ENCODE data around the gene RTN4RL1. TPM values are rescaled to one million over a fixed set of nuclear protein-coding genes. Genes with fewer than 3 reads are reported as not detected.

Gene RTN4RL1
- total RNA-seq, 1 experiment from 2014 or later: 0.22 TPM

DNA sequence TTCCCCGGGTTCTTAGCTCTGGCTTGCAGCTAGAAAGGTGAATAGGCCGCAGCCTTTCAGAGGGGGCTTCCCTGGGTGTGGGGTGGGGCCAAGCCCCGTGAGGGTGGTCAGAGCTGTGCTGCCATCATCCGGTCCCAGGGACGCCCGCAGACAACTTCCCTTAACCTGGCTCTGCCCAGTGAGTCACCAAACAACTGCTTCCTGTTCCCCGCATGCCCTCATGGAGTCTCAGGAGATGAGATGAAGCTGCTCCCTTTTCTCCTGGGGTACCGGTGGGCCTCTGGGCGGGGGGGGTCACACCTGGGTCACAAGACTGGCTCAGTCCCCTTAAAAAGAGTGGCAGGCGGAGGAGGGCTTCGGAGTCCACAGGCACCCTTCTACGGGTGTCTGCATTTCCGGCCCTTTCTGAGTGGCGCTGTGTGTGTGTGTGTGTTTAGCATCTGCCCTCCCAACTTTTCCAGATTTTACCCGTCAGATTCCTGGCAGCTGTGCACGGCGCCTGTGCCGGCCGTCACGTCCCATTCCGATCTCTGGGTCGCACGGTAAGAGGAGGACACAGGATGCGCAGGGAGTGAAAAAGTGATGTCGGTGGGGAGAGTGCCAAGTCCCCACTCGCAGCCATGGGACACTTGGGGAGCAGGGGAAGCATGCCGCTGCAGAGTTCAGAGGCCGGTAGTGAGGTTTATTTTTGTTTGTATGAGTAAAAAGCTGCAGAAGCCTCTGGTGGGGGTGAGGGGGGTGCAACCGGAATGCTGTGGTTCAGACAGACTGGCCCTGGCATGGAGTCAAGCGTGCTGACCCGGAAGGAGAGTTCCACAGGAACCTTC is 46.5 kb upstream of the RTN4RL1 start:
- H2BK5ac ChIP-seq (ENCODE audit: insufficient read length, low read length): no peak overlapping the region
- H4K8ac ChIP-seq (replicated peaks; ENCODE audit: insufficient read length, low read depth, low read length): no peak overlapping the region
- no peak overlapping the region for H3K4ac ChIP-seq (ENCODE audit: low read depth, low read length)
- no peak overlapping the region for H3K23ac ChIP-seq (ENCODE audit: insufficient read length, low read depth, low read length)
- H3K4me1 Mint-ChIP-seq: peaks cover 31 to 36% of the 10 kb centered on the region in 2 experiments
- no peak overlapping the region for H2BK15ac ChIP-seq (ENCODE audit: low read depth, low read length)
- no peak overlapping the region for H2AK5ac ChIP-seq (ENCODE audit: insufficient read length, low read length)
- TF ChIP-seq, protein P1, sequence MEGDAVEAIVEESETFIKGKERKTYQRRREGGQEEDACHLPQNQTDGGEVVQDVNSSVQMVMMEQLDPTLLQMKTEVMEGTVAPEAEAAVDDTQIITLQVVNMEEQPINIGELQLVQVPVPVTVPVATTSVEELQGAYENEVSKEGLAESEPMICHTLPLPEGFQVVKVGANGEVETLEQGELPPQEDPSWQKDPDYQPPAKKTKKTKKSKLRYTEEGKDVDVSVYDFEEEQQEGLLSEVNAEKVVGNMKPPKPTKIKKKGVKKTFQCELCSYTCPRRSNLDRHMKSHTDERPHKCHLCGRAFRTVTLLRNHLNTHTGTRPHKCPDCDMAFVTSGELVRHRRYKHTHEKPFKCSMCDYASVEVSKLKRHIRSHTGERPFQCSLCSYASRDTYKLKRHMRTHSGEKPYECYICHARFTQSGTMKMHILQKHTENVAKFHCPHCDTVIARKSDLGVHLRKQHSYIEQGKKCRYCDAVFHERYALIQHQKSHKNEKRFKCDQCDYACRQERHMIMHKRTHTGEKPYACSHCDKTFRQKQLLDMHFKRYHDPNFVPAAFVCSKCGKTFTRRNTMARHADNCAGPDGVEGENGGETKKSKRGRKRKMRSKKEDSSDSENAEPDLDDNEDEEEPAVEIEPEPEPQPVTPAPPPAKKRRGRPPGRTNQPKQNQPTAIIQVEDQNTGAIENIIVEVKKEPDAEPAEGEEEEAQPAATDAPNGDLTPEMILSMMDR (conservative IDR thresholded peaks at IDR 0.05): no peak
- H3T11ph ChIP-seq (ENCODE audit: low read length): no peak overlapping the region
- no peak overlapping the region for H3K27ac ChIP-seq (ENCODE audit: insufficient read length, low read depth, low read length)
- H3K9me3 Mint-ChIP-seq: no peaks in the 10 kb centered on the region
- no peak overlapping the region for H3K56ac ChIP-seq (ENCODE audit: insufficient read length, low read depth, low read length)
- DNase-seq: no peak
- H3K79me1 ChIP-seq (ENCODE audit: insufficient read depth, low read depth, low read length, poor library complexity, severe bottlenecking): no peaks in the 10 kb centered on the region
- H4K20me1 ChIP-seq (ENCODE audit: control insufficient read depth, insufficient read depth, insufficient read length): no peaks in the 10 kb centered on the region
- no peaks in the 10 kb centered on the region for H3K9me3 ChIP-seq (ENCODE audit: control insufficient read depth, low read depth, low read length)
- peaks cover 3 to 24% (median 6%) of the 10 kb centered on the region in 3 experiments; a peak in 5 of 7 replicates for H3K36me3 Mint-ChIP-seq (ENCODE audit: insufficient read depth in 1 of 3, low read depth in 3 of 3)
- H3K27me3 ChIP-seq (ENCODE audit: insufficient read depth, low read length): no peaks in the 10 kb centered on the region
- H3K23me2 ChIP-seq (ENCODE audit: insufficient read length, low read depth, low read length, poor library complexity, severe bottlenecking): no peaks in the 10 kb centered on the region
- H3K4me2 ChIP-seq (ENCODE audit: insufficient read depth, insufficient read length, low read length): no peak overlapping the region
- H3K4me1 ChIP-seq (ENCODE audit: insufficient read depth, low read length): no peaks in the 10 kb centered on the region
- H4K91ac ChIP-seq (ENCODE audit: insufficient read length, low read depth, low read length): no peak overlapping the region
- no peak overlapping the region for H3K9ac ChIP-seq (ENCODE audit: extremely low read depth, insufficient read length, low read length)
- no peaks in the 10 kb centered on the region for H3K27me3 Mint-ChIP-seq (ENCODE audit: low read depth)
- no peak overlapping the region for H2AFZ ChIP-seq (ENCODE audit: low read length)
- no peak overlapping the region for H2BK12ac ChIP-seq (ENCODE audit: insufficient read length, low read depth, low read length)
- WGBS (ENCODE audit: extremely low coverage, insufficient read length, low lambda C conversion rate): no CpG with 5 or more reads among the region's 31 CpGs
- no peak overlapping the region for H3K14ac ChIP-seq (ENCODE audit: insufficient read depth, low read length)
- peak overlapping the region in 2 of 3 experiments; percentile 70 to 93; a peak in 3 of 7 replicates for H3K27ac Mint-ChIP-seq
- H2BK120ac ChIP-seq (ENCODE audit: low read depth, low read length, poor library complexity, severe bottlenecking): no peak overlapping the region
- H3K4me3 Mint-ChIP-seq: no peak overlapping the region; a peak in 1 of 5 replicates
- no peak overlapping the region for H2BK20ac ChIP-seq (ENCODE audit: low read depth, low read length, poor library complexity, severe bottlenecking)
- no peak overlapping the region for H3K18ac ChIP-seq (ENCODE audit: insufficient read length, low read depth, low read length)
- H4K5ac ChIP-seq (ENCODE audit: insufficient read length, low read depth, low read length): no peak overlapping the region
- H3K79me2 ChIP-seq (ENCODE audit: insufficient read depth, low read length): no peaks in the 10 kb centered on the region

All from H9 (cell line).